ENCODE results near the gene CAPNS2.

- no peak for TF ChIP-seq CTCF (IDR thresholded peaks at IDR 0.05)
- TF ChIP-seq POLR2A (IDR thresholded peaks at IDR 0.05): no peak
These were observed 19.1 kb downstream of the CAPNS2 start for GRCh38 chr16:55585631-55586030.
